GM23338 (cell line): ENCODE measurements around the gene TPPP3. TPM values are rescaled to one million over a fixed set of nuclear protein-coding genes. Genes with fewer than 3 reads are reported as not detected.

Experiments
- ATAC-seq: fragments of 200-7000 bp; cut with Tn5 transposase; 3 replicates; pipeline ENCODE4 v1.9.1; 2020
- DNase-seq: peaks from one replicate; pipeline ENCODE4 v3.0.0-alpha.2; 2015; ENCODE audit warnings: low spot score
- H2AFZ ChIP-seq: fragments of 200-600 bp; sonication (generic); 2 replicates; pipeline ENCODE4 v1.8.0; 2016; ENCODE audit warnings: antibody characterized with exemption, mild to moderate bottlenecking, moderate library complexity
- H3F3A ChIP-seq: fragments of 200-600 bp; sonication (generic); replicated peaks from 2 replicates; pipeline ENCODE4 v1.8.0; 2017; ENCODE audit warnings: antibody characterized with exemption, mixed run types, low read depth
- H3K27ac ChIP-seq: fragments of 200-600 bp; sonication (generic); 2 replicates; pipeline ENCODE4 v1.6.1; 2016; ENCODE audit warnings: low read depth
- H3K27me3 ChIP-seq: fragments of 200-600 bp; sonication (generic); 2 replicates; pipeline ENCODE4 v1.8.0; 2016; ENCODE audit warnings: mild to moderate bottlenecking, mixed run types, moderate library complexity; ENCODE audit not compliant: insufficient read depth
- H3K36me3 ChIP-seq: fragments of 200-600 bp; sonication (generic); 2 replicates; pipeline ENCODE4 v1.8.0; 2016; ENCODE audit warnings: mild to moderate bottlenecking; ENCODE audit not compliant: insufficient read depth
- H3K4me1 ChIP-seq: fragments of 200-600 bp; sonication (generic); 2 replicates; pipeline ENCODE4 v1.8.0; 2016; ENCODE audit warnings: mild to moderate bottlenecking, moderate library complexity; ENCODE audit not compliant: insufficient read depth
- H3K4me2 ChIP-seq: fragments of 200-600 bp; sonication (generic); 2 replicates; pipeline ENCODE4 v1.7.1; 2017; ENCODE audit warnings: mixed run types
- H3K4me3 ChIP-seq: fragments of 200-600 bp; sonication (generic); 2 replicates; pipeline ENCODE4 v1.6.1; 2016; ENCODE audit warnings: mixed run types
- H3K79me2 ChIP-seq: fragments of 200-600 bp; sonication (generic); replicated peaks from 2 replicates; pipeline ENCODE4 v1.8.0; 2017; ENCODE audit warnings: mild to moderate bottlenecking; ENCODE audit not compliant: insufficient read depth
- H3K9me2 ChIP-seq: fragments of 200-600 bp; sonication (generic); 2 replicates; pipeline ENCODE4 v1.8.0; 2017; ENCODE audit not compliant: insufficient read depth
- H4K20me1 ChIP-seq: fragments of 200-600 bp; sonication (generic); replicated peaks from 2 replicates; pipeline ENCODE4 v1.8.0; 2017; ENCODE audit warnings: mild to moderate bottlenecking; ENCODE audit not compliant: insufficient read depth
- H3K27ac Mint-ChIP-seq: 2 replicates; pipeline ENCODE4 v1.8.0; 2020; ENCODE audit warnings: inconsistent platforms, mild to moderate bottlenecking, moderate library complexity, mixed read lengths
- H3K27me3 Mint-ChIP-seq: 3 replicates; pipeline ENCODE4 v1.8.0; 2022; ENCODE audit warnings: low read depth, mild to moderate bottlenecking, moderate library complexity, mixed read lengths, inconsistent platforms; ENCODE audit not compliant: insufficient read depth, poor library complexity
- H3K36me3 Mint-ChIP-seq: 3 replicates; pipeline ENCODE4 v1.8.0; 2021; ENCODE audit warnings: low read depth, mild to moderate bottlenecking, inconsistent platforms, moderate library complexity, mixed read lengths
- H3K4me1 Mint-ChIP-seq: 3 replicates; pipeline ENCODE4 v1.8.0; 2020; ENCODE audit warnings: mild to moderate bottlenecking, inconsistent platforms, mixed read lengths
- H3K4me3 Mint-ChIP-seq: 3 replicates; pipeline ENCODE4 v1.8.0; 2021; ENCODE audit warnings: moderate library complexity, mild to moderate bottlenecking, inconsistent platforms, mixed read lengths
- H3K9me3 Mint-ChIP-seq: 3 replicates; pipeline ENCODE4 v1.8.0; 2020; ENCODE audit warnings: moderate library complexity, mild to moderate bottlenecking, inconsistent platforms, mixed read lengths
- CREB1 ChIP-seq: fragments of 250-450 bp; sonication (Bioruptor Pico); IDR thresholded peaks from 2 replicates; pipeline ENCODE4 v1.5.0; 2020; ENCODE audit warnings: low read depth, mild to moderate bottlenecking, moderate library complexity
- CTCF ChIP-seq, 2 experiments: fragments of 200-600 bp in 1 of 2; sonication (generic) in 1 of 2; conservative IDR thresholded peaks; 2 replicates each; pipeline versions ENCODE4 v1.5.1 to v1.6.1; 2016 to 2017; ENCODE audit warnings: antibody characterized with exemption in 2 of 2, low read depth in 2 of 2, mild to moderate bottlenecking in 2 of 2, moderate library complexity in 1 of 2
- ETS1 ChIP-seq: IDR thresholded peaks from 2 replicates; pipeline ENCODE4 v1.6.1; 2016; ENCODE audit warnings: antibody characterized with exemption
- EZH2 ChIP-seq: fragments of 200-600 bp; sonication (generic); IDR thresholded peaks from one replicate; pipeline ENCODE4 v1.8.0; 2017; ENCODE audit warnings: antibody characterized with exemption, mild to moderate bottlenecking, low read depth; ENCODE audit not compliant: unreplicated experiment
- EZH2phosphoT487 ChIP-seq: fragments of 200-600 bp; sonication (generic); IDR thresholded peaks from one replicate; pipeline ENCODE4 v1.8.1; 2018; ENCODE audit warnings: antibody characterized with exemption; ENCODE audit not compliant: unreplicated experiment
- JUNB ChIP-seq: IDR thresholded peaks from one replicate; pipeline ENCODE4 v1.6.1; 2016; ENCODE audit warnings: antibody characterized with exemption; ENCODE audit not compliant: unreplicated experiment
- NANOG ChIP-seq: IDR thresholded peaks from 2 replicates; pipeline ENCODE4 v1.6.1; 2016; ENCODE audit warnings: antibody characterized with exemption, borderline replicate concordance
- POLR2AphosphoS5 ChIP-seq: IDR thresholded peaks from 2 replicates; pipeline ENCODE4 v1.6.1; 2016; ENCODE audit warnings: antibody characterized with exemption, low read depth
- REST ChIP-seq: IDR thresholded peaks from one replicate; pipeline ENCODE4 v1.6.1; 2018; ENCODE audit warnings: antibody characterized with exemption; ENCODE audit not compliant: unreplicated experiment
- STAT1 ChIP-seq: IDR thresholded peaks from one replicate; pipeline ENCODE4 v1.6.1; 2016; ENCODE audit warnings: antibody characterized with exemption; ENCODE audit not compliant: unreplicated experiment
- ZNF114 ChIP-seq: fragments of 250-450 bp; sonication (Bioruptor Pico); IDR thresholded peaks from 2 replicates; pipeline ENCODE4 v1.5.0; 2020; ENCODE audit warnings: mild to moderate bottlenecking, moderate library complexity
- ZNF331 ChIP-seq: fragments of 250-450 bp; sonication (Bioruptor Pico); IDR thresholded peaks from 2 replicates; pipeline ENCODE4 v1.5.0; 2020; ENCODE audit warnings: low read depth, mild to moderate bottlenecking, moderate library complexity
- ZNF462 ChIP-seq: fragments of 250-450 bp; sonication (Bioruptor Pico); IDR thresholded peaks from 2 replicates; pipeline ENCODE4 v1.5.0; 2020; ENCODE audit warnings: mild to moderate bottlenecking, moderate library complexity
- polyA plus RNA-seq: library from polyadenylated mRNA; unstranded; fragments of >200 nt; fragmentation: Nextera tagmentation; extraction: Ambion mirVana; gene quantifications from 2 replicates; pipeline ENCODE4 v1.2.1, GENCODE V29; 2016
- total RNA-seq: library from RNA; depleted of rRNA; stranded (reverse); fragments of >200 nt; shearing (Covaris generic); gene quantifications from 2 replicates; pipeline ENCODE4 v1.2.3, GENCODE V29; 2014

TPPP3 gene
- total and polyA plus RNA-seq, 2 experiments from 2014 or later, result 0.26 to 0.28 TPM

- no peak overlapping the region for H3K4me3 Mint-ChIP-seq
- no peaks in the 10 kb centered on the region for H3K79me2 ChIP-seq
- TF ChIP-seq REST (no peak), CTCF (conservative IDR thresholded peaks at IDR 0.05; ENCODE audit: low read depth in 2 of 2) (no peak), CREB1 (CRISPR knock-in tag) (no peak), EZH2 (no peak), POLR2AphosphoS5 (no peak), EZH2phosphoT487 (no peak), NANOG (no peak), ZNF462 (CRISPR knock-in tag) (no peak), ETS1 (no peak), ZNF114 (CRISPR knock-in tag) (no peak), ZNF331 (CRISPR knock-in tag) (no peak), STAT1 (no peak), JUNB (no peak)
- 0 out of 2 replicates have a peak, but pooled peaks cover 10% of the 10 kb centered on the region for H3F3A ChIP-seq
- H3K4me2 ChIP-seq, result peak overlapping the region; percentile 92
- H3K27me3 ChIP-seq, result peaks cover 45% of the 10 kb centered on the region
- peak overlapping the region; percentile 61 for H3K4me3 ChIP-seq
- H4K20me1 ChIP-seq, result no peaks in the 10 kb centered on the region
- H3K36me3 Mint-ChIP-seq, result no peaks in the 10 kb centered on the region
- H3K4me1 Mint-ChIP-seq, result peaks cover 25% of the 10 kb centered on the region
- H3K27ac Mint-ChIP-seq, result no peak overlapping the region
- H3K9me3 Mint-ChIP-seq, result no peaks in the 10 kb centered on the region
- peak overlapping the region; percentile 94 for H2AFZ ChIP-seq
- peaks cover 38% of the 10 kb centered on the region for H3K4me1 ChIP-seq
- DNase-seq (no peak), ATAC-seq (no peak)
- H3K27me3 Mint-ChIP-seq, result peaks cover 60% of the 10 kb centered on the region
- no peaks in the 10 kb centered on the region for H3K36me3 ChIP-seq
- H3K9me2 ChIP-seq, result no peaks in the 10 kb centered on the region
- no peak overlapping the region for H3K27ac ChIP-seq
Observed at GRCh38 chr16:67392301-67393059, 818 bp downstream of the TPPP3 start.
